ENCODE measurements around the gene NME7. TPM values are rescaled to one million over a fixed set of nuclear protein-coding genes. Genes with fewer than 3 reads are reported as not detected.
A peak's percentile ranks its signal among the peaks of the same experiment; 100 is the strongest.

NME7 gene
- total and polyA plus RNA-seq, 2 experiments from 2014 or later, result 22.3 to 35.3 TPM

DNA sequence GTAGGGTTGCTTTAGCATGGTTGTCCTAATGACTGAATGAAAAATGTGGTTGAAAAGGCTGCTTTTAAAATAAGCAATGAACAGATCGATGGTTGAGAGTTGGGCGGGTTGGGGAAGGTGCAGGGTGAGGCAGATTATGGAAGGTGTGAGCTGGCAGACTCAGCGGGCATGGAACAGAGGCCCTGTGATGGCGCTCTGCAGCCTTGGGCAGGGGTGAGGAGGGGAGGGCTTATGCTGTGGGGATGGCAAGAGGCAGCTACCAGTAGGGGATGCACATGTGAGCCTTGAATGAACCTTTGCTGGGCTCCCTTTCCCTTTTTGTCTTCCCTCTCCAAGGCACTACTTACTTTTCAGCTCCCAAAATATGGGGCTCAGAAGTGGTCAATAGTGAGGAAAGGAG, 230.2 kb downstream of the NME7 start:
- Histone ChIP-seq H4K20me1 (ENCODE audit: insufficient read depth) (no peaks in the 10 kb centered on the region), H3F3A (ENCODE audit: insufficient read depth) (no peaks in the 10 kb centered on the region), H3K27ac (no peak overlapping the region), H3K36me3 (ENCODE audit: low read depth) (no peaks in the 10 kb centered on the region), H3K9me3 (ENCODE audit: low read depth) (no peaks in the 10 kb centered on the region), H3K4me2 (ENCODE audit: unreplicated experiment) (no peak overlapping the region), H3K9me2 (ENCODE audit: insufficient read depth) (no peaks in the 10 kb centered on the region), H3K9ac (no peak overlapping the region), H3K4me1 (ENCODE audit: insufficient read depth) (no peaks in the 10 kb centered on the region), H2AFZ (no peak overlapping the region), H3K4me3 (no peak overlapping the region), H3K27me3 (replicated peaks; ENCODE audit: insufficient read depth) (no peaks in the 10 kb centered on the region), H3K79me2 (ENCODE audit: insufficient read depth) (no peaks in the 10 kb centered on the region)
- 91 to 96% methylated on average over 4 of the region's 4 CpGs for WGBS, 2 experiments (ENCODE audit: low coverage in 1 of 2, low lambda C conversion rate in 2 of 2, missing lambda C conversion rate in 2 of 2)
- no peak for DNase-seq
- in situ Hi-C loops (cut with MboI), result no loop called here
- TF ChIP-seq EZH2phosphoT487 (IDR thresholded peaks at IDR 0.05; ENCODE audit: insufficient read depth, low read depth), result no peak
- TF ChIP-seq EZH2 (IDR thresholded peaks at IDR 0.05; ENCODE audit: insufficient read depth, poor library complexity, severe bottlenecking), result no peak

DNA sequence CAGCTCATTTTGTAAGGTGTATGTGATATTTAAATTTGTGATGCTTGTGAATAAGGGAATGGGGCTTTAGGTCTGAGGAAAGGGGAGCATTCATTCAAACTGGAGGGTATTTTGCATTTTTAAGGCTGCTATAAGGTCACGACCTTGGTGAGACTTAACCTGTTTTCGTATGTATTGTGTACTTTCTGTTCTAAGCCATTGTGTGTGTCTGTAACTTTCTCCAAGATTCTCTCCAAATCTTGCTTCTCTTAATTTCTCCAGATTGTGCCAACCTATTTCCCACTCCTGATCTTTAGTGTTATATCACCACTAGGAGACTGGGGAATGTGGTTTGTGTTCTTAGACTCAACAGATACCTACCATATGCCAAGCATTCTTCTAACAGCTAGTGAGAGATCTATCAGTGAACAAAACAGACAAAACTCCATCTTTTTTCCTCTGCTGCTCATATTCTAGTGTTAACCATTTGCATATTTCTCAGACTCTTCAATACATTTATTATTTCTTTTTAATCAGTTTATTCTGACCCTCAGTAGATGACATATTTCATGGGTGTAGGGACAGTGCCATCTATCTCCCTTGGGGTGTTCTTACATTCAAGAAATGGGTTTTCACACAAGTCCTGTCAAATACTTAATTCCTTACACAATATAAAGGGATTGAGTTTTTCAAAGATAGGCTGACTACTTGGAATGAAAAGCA, 233.6 kb downstream of the NME7 start:
- H3K9me3 ChIP-seq (ENCODE audit: low read depth), result no peaks in the 10 kb centered on the region
- H3K27me3 ChIP-seq (replicated peaks; ENCODE audit: insufficient read depth), result no peaks in the 10 kb centered on the region
- H4K20me1 ChIP-seq (ENCODE audit: insufficient read depth), result no peaks in the 10 kb centered on the region
- H2AFZ ChIP-seq, result no peak overlapping the region
- DNase-seq, result peak; percentile 22
- no peak overlapping the region for H3K9ac ChIP-seq
- TF ChIP-seq EZH2phosphoT487 (IDR thresholded peaks at IDR 0.05; ENCODE audit: insufficient read depth, low read depth), result no peak
- no peak for TF ChIP-seq EZH2 (IDR thresholded peaks at IDR 0.05; ENCODE audit: insufficient read depth, poor library complexity, severe bottlenecking)
- WGBS, 2 experiments (ENCODE audit: low coverage in 1 of 2, low lambda C conversion rate in 2 of 2, missing lambda C conversion rate in 2 of 2), result 95 to 96% methylated on average over 2 of the region's 2 CpGs
- H3K27ac ChIP-seq, result no peak overlapping the region
- H3K4me1 ChIP-seq (ENCODE audit: insufficient read depth), result no peaks in the 10 kb centered on the region
- in situ Hi-C loops (cut with MboI), result no loop called here
- H3K9me2 ChIP-seq (ENCODE audit: insufficient read depth), result no peaks in the 10 kb centered on the region
- no peak overlapping the region for H3K4me3 ChIP-seq
- H3F3A ChIP-seq (ENCODE audit: insufficient read depth), result no peaks in the 10 kb centered on the region
- H3K4me2 ChIP-seq (ENCODE audit: unreplicated experiment), result no peak overlapping the region
- peaks cover 6% of the 10 kb centered on the region; the same call in 1 of the 2 replicates for H3K36me3 ChIP-seq (ENCODE audit: low read depth)
- no peaks in the 10 kb centered on the region for H3K79me2 ChIP-seq (ENCODE audit: insufficient read depth)

DNA sequence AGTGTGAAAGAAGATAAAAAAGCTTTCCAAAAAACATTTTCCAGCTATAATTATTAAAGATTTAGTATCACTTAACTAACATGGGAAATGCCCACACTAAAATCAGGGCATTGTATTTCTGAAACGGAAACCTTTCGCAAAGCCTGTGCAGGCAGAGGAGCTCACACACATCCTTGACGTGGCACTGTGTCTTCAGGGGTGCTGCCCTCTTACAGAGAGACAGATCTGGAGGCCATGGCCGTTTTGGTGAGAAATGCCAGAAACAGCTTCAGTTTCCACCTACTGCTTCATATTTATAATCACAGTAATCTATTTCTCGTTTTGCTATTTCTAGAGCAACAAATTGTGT, 234.4 kb downstream of the NME7 start:
- no peak overlapping the region for H2AFZ ChIP-seq
- no peaks in the 10 kb centered on the region for H4K20me1 ChIP-seq (ENCODE audit: insufficient read depth)
- no peaks in the 10 kb centered on the region for H3K79me2 ChIP-seq (ENCODE audit: insufficient read depth)
- no peaks in the 10 kb centered on the region for H3F3A ChIP-seq (ENCODE audit: insufficient read depth)
- no peak overlapping the region for H3K4me3 ChIP-seq
- no peaks in the 10 kb centered on the region for H3K27me3 ChIP-seq (replicated peaks; ENCODE audit: insufficient read depth)
- H3K36me3 ChIP-seq (ENCODE audit: low read depth), result peaks cover 6% of the 10 kb centered on the region; the same call in 1 of the 2 replicates
- no peaks in the 10 kb centered on the region for H3K4me1 ChIP-seq (ENCODE audit: insufficient read depth)
- in situ Hi-C loops (cut with MboI), result no loop called here
- 70 to 74% methylated on average over 5 of the region's 5 CpGs for WGBS, 2 experiments (ENCODE audit: low coverage in 1 of 2, low lambda C conversion rate in 2 of 2, missing lambda C conversion rate in 2 of 2)
- H3K9me3 ChIP-seq (ENCODE audit: low read depth), result no peaks in the 10 kb centered on the region
- no peak for DNase-seq
- no peak for TF ChIP-seq EZH2phosphoT487 (IDR thresholded peaks at IDR 0.05; ENCODE audit: insufficient read depth, low read depth)
- no peak overlapping the region for H3K9ac ChIP-seq
- no peaks in the 10 kb centered on the region for H3K9me2 ChIP-seq (ENCODE audit: insufficient read depth)
- no peak overlapping the region for H3K4me2 ChIP-seq (ENCODE audit: unreplicated experiment)
- H3K27ac ChIP-seq, result no peak overlapping the region

DNA sequence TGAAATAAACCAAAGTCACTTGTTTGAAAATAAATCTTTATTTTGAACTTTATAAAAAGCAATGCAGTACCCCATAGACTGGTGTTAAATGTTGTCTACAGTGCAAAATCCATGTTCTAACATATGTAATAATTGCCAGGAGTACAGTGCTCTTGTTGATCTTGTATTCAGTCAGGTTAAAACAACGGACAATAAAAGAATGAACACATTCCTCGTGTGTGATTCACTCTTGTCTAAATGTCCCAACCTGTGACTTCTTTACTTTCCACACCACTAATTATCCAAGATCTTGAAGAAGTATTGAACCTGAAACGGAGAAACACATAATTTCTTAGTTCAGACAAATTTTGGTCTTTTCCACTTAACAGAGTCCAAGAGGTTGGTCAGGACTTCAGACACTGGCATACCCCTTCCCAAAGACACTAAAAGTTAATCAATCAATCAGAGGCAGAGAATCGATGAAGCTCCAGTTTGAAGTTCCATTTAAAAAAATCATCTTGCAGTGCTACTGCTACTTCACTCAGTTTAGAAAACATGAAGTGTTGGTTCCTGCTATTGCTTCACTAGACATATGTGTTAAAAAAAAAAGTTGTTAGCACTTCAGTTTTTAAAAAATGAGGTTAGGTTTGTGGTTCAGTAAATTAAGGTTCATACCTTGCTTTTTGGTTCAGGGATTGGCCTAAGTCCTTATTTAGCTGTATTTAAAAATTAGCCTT, 234.9 kb downstream of the NME7 start:
- Histone ChIP-seq H3K9ac (no peak overlapping the region), H3K4me2 (ENCODE audit: unreplicated experiment) (no peak overlapping the region), H3K4me3 (no peak overlapping the region), H3K27me3 (replicated peaks; ENCODE audit: insufficient read depth) (no peaks in the 10 kb centered on the region), H3K79me2 (ENCODE audit: insufficient read depth) (no peaks in the 10 kb centered on the region), H2AFZ (no peak overlapping the region), H3K9me3 (ENCODE audit: low read depth) (no peaks in the 10 kb centered on the region), H3F3A (ENCODE audit: insufficient read depth) (no peaks in the 10 kb centered on the region), H3K9me2 (ENCODE audit: insufficient read depth) (no peaks in the 10 kb centered on the region), H3K36me3 (ENCODE audit: low read depth) (peaks cover 6% of the 10 kb centered on the region; the same call in 1 of the 2 replicates), H3K27ac (no peak overlapping the region), H3K4me1 (ENCODE audit: insufficient read depth) (0 out of 2 replicates have a peak, but pooled peaks cover under 1% of the 10 kb centered on the region), H4K20me1 (ENCODE audit: insufficient read depth) (no peaks in the 10 kb centered on the region)
- TF ChIP-seq EZH2 (IDR thresholded peaks at IDR 0.05; ENCODE audit: insufficient read depth, poor library complexity, severe bottlenecking) (no peak), EZH2phosphoT487 (IDR thresholded peaks at IDR 0.05; ENCODE audit: insufficient read depth, low read depth) (no peak)
- in situ Hi-C loops (cut with MboI), result no loop called here
- 96% methylated on average over 4 of the region's 4 CpGs for WGBS, 2 experiments (ENCODE audit: low coverage in 1 of 2, low lambda C conversion rate in 2 of 2, missing lambda C conversion rate in 2 of 2)
- no peak for DNase-seq
